Endothelial cell of umbilical vein (primary cell): ENCODE results near the gene ARHGAP22. TPM values are rescaled to one million over a fixed set of nuclear protein-coding genes. Genes with fewer than 3 reads are reported as not detected.

Experiments
- BruUV-seq: library from RNA; stranded (reverse); fragments of 400-500 nt; replicated peaks from 2 replicates; lab custom pipeline; 2021; lab: Mats Ljungman, UMichigan
- CTCF ChIA-PET: fragments of 300-600, 350-600 bp; sonication (Branson Sonifier 250); formaldehyde crosslinking; loops from one replicate; lab custom pipeline; 2021; ENCODE audit warnings: antibody characterized with exemption, inconsistent platforms; lab: Charles Lee
- POLR2A ChIA-PET: fragments of 300-600, 350-600 bp; sonication (Branson Sonifier 250); formaldehyde crosslinking; loops from one replicate; lab custom pipeline; 2021; ENCODE audit warnings: antibody characterized with exemption, inconsistent platforms; lab: Charles Lee
- DNase-seq: peaks from one replicate; pipeline ENCODE4 v3.0.0-alpha.2; 2011; ENCODE audit warnings: low read depth, low spot score
- FAIRE-seq: peaks from 2 replicates; lab custom pipeline; 2011; peaks lifted over from hg19 to GRCh38; lab: Jason Lieb, UNC
- H2AFZ ChIP-seq: 2 replicates; pipeline ENCODE4 v1.6.0; 2012; ENCODE audit warnings: low read depth, low read length, control low read depth, inconsistent platforms
- H3K27ac ChIP-seq: 2 replicates; pipeline ENCODE4 v1.5.1; 2011; ENCODE audit warnings: low read depth, mild to moderate bottlenecking, control low read depth, low read length, moderate library complexity; ENCODE audit not compliant: insufficient read depth
- H3K27me3 ChIP-seq, 2 experiments: 2 replicates each; pipeline versions ENCODE4 v1.6.0 to v1.6.1; 2011; ENCODE audit warnings: low read length in 2 of 2, mixed read lengths in 1 of 2; ENCODE audit not compliant: control insufficient read depth in 2 of 2, insufficient read depth in 2 of 2
- H3K36me3 ChIP-seq, 2 experiments: 2 replicates in 1 of 2; 3 replicates in 1 of 2; pipeline ENCODE4 v1.5.1; 2011; ENCODE audit warnings: low read length in 2 of 2, mild to moderate bottlenecking in 1 of 2, moderate library complexity in 1 of 2; ENCODE audit not compliant: control insufficient read depth in 2 of 2, insufficient read depth in 2 of 2; ENCODE audit errors: extremely low read depth in 1 of 2
- H3K4me1 ChIP-seq: 3 replicates; pipeline ENCODE4 v1.5.1; 2011; ENCODE audit warnings: mild to moderate bottlenecking, low read length; ENCODE audit not compliant: control insufficient read depth, insufficient read depth; ENCODE audit errors: extremely low read depth
- H3K4me2 ChIP-seq: 2 replicates; pipeline ENCODE4 v1.6.1; 2011; ENCODE audit warnings: low read length, control low read depth, mixed read lengths; ENCODE audit not compliant: insufficient read depth
- H3K4me3 ChIP-seq, 3 experiments: fragments of 200-600 bp in 1 of 3; sonication (generic), shearing (Covaris generic) in 1 of 3; replicated peaks in 1 of 3; 2 replicates each; pipeline ENCODE4 v1.5.1; 2011 to 2016; ENCODE audit warnings: control low read depth in 3 of 3, low read length in 3 of 3, mild to moderate bottlenecking in 2 of 3, inconsistent platforms in 1 of 3, low read depth in 1 of 3, moderate library complexity in 1 of 3; ENCODE audit not compliant: insufficient read depth in 1 of 3
- H3K79me2 ChIP-seq: 2 replicates; pipeline ENCODE4 v1.6.0; 2012; ENCODE audit warnings: low read length, inconsistent platforms; ENCODE audit not compliant: control insufficient read depth, insufficient read depth
- H3K9ac ChIP-seq: replicated peaks from 2 replicates; pipeline ENCODE3; 2011; ENCODE audit warnings: low read length, control low read depth; ENCODE audit not compliant: insufficient read depth; ENCODE audit errors: extremely low read depth
- H3K9me1 ChIP-seq: replicated peaks from 3 replicates; pipeline ENCODE4 v1.6.0; 2011; ENCODE audit warnings: mild to moderate bottlenecking, low read length; ENCODE audit not compliant: control insufficient read depth, insufficient read depth; ENCODE audit errors: extremely low read depth
- H3K9me3 ChIP-seq: replicated peaks from 2 replicates; pipeline ENCODE4 v1.5.1; 2012; ENCODE audit warnings: low read length, inconsistent platforms; ENCODE audit not compliant: control insufficient read depth, insufficient read depth
- H4K20me1 ChIP-seq: replicated peaks from 2 replicates; pipeline ENCODE3; 2011; ENCODE audit warnings: mild to moderate bottlenecking, low read length; ENCODE audit not compliant: control insufficient read depth, insufficient read depth; ENCODE audit errors: extremely low read depth
- CTCF ChIP-seq, 2 donors: IDR thresholded peaks; 1 replicate in 1 of 2; 2 replicates in 1 of 2; pipeline ENCODE4 v1.5.1; 2011; ENCODE audit warnings: low read length in 2 of 2, mild to moderate bottlenecking in 2 of 2, moderate library complexity in 2 of 2, control low read depth in 1 of 2, inconsistent platforms in 1 of 2, low read depth in 1 of 2; ENCODE audit not compliant: insufficient read depth in 1 of 2; ENCODE audit errors: extremely low read depth in 1 of 2
- EZH2 ChIP-seq: IDR thresholded peaks from 2 replicates; pipeline ENCODE4 v1.6.1; 2012; ENCODE audit warnings: borderline replicate concordance, low read depth, mild to moderate bottlenecking, moderate library complexity, low read length, inconsistent platforms; ENCODE audit not compliant: severe bottlenecking
- FOS ChIP-seq: IDR thresholded peaks from 2 replicates; pipeline ENCODE4 v1.6.1; 2011; ENCODE audit warnings: mild to moderate bottlenecking, low read length, moderate library complexity, borderline replicate concordance; ENCODE audit not compliant: insufficient read depth
- GATA2 ChIP-seq: IDR thresholded peaks from 2 replicates; pipeline ENCODE4 v1.7.0; 2011; ENCODE audit warnings: low read depth, mild to moderate bottlenecking, moderate library complexity, mixed read lengths, low read length; ENCODE audit not compliant: insufficient read length, insufficient read depth
- MAX ChIP-seq: IDR thresholded peaks from 2 replicates; pipeline ENCODE4 v1.6.1; 2011; ENCODE audit not compliant: insufficient read depth, insufficient read length
- POLR2A ChIP-seq: IDR thresholded peaks from 2 replicates; pipeline ENCODE4 v1.6.1; 2012; ENCODE audit warnings: low read depth, mild to moderate bottlenecking, control low read depth, low read length
- POLR2AphosphoS5 ChIP-seq: IDR thresholded peaks from 2 replicates; pipeline ENCODE4 v1.6.1; 2012; ENCODE audit warnings: low read depth, mild to moderate bottlenecking, control low read depth, low read length, moderate library complexity; ENCODE audit not compliant: insufficient read depth
- dilution Hi-C: fragments of 300-500 bp; cut with MboI; formaldehyde crosslinking; loops from one replicate; pipeline ENCODE4 v1.15.0; 2019; ENCODE audit warnings: low sequenced_read_pairs; ENCODE audit not compliant: extremely low pct_ligation_motif_present
- intact Hi-C: fragments of 100-400 bp; cut with micrococcal nuclease; formaldehyde crosslinking; loops from one replicate; pipeline ENCODE4 v1.10.0; 2022
- polyA plus RNA-seq, 4 experiments: library from polyadenylated mRNA; depleted of rRNA in 3 of 4; stranded (reverse) in 3 of 4; unstranded in 1 of 4; fragments of >200 nt; gene quantifications; 2 replicates each; pipeline versions ENCODE4 v1.2.1 to v1.2.3, GENCODE V29; 2011 to 2012; ENCODE audit warnings: missing spikeins in 1 of 4
- total RNA-seq: library from RNA; stranded (reverse); gene quantifications from 2 replicates; pipeline ENCODE4 v1.2.3, GENCODE V29; 2021

The ARHGAP22 gene
- total and polyA plus RNA-seq, 2 donors (not counting 3 experiments of a cell fraction or from before 2014, with no cell fraction given) = 8.6 to 50.3 TPM

GRCh38 chr10:48480397-48481374, 124.2 kb downstream of the ARHGAP22 start:
- FAIRE-seq (peak; percentile 12), DNase-seq (peak; percentile 25)
- Histone ChIP-seq H3K9me1 (no peaks in the 10 kb centered on the region), H3K4me3 (no peak overlapping the region), H3K27me3 (no peaks in the 10 kb centered on the region), H2AFZ (no peak overlapping the region), H3K4me2 (no peak overlapping the region), H3K27ac (no peak overlapping the region), H3K9ac (no peak overlapping the region), H3K36me3 (no peaks in the 10 kb centered on the region), H3K4me1 (peaks cover 16% of the 10 kb centered on the region), H4K20me1 (no peaks in the 10 kb centered on the region), H3K79me2 (peaks cover 3% of the 10 kb centered on the region), H3K9me3 (no peaks in the 10 kb centered on the region)
- POLR2A ChIA-PET = no interaction called here
- no TSS peak for BruUV-seq
- intact Hi-C loops (no loop called here), dilution Hi-C loops (no loop called here)
- CTCF ChIA-PET = interaction anchor here (1.3 kb wide), 1 partner anchor 21 kb away, joined by 3 read pairs; no protein-coding TSS in a partner anchor
- no peak for TF ChIP-seq MAX
- TF ChIP-seq POLR2AphosphoS5 = no peak
- no peak for TF ChIP-seq GATA2
- no peak for TF ChIP-seq POLR2A
- TF ChIP-seq FOS = no peak
- TF ChIP-seq EZH2 = no peak
- TF ChIP-seq CTCF (IDR thresholded peaks at IDR 0.05; ENCODE audit: extremely low read depth in 1 of 2, insufficient read depth in 1 of 2, low read depth in 1 of 2, low read length in 2 of 2) = no peak
